Hepatocyte (in vitro differentiated cells): ENCODE data around the gene CRABP2. TPM values are rescaled to one million over a fixed set of nuclear protein-coding genes. Genes with fewer than 3 reads are reported as not detected.

Experiments
- DNase-seq: peaks from one replicate; pipeline ENCODE4 v3.0.0-alpha.2; 2016; ENCODE audit warnings: low spot score
- H2AFZ ChIP-seq: fragments of 200-600 bp; sonication (generic); 2 replicates; pipeline ENCODE4 v1.6.0; 2016; ENCODE audit warnings: antibody characterized with exemption, mild to moderate bottlenecking
- H3K27ac ChIP-seq: fragments of 200-600 bp; sonication (generic); 2 replicates; pipeline ENCODE4 v1.5.1; 2016; ENCODE audit warnings: mild to moderate bottlenecking
- H3K27me3 ChIP-seq: fragments of 200-600 bp; sonication (generic); 2 replicates; pipeline ENCODE4 v1.6.1; 2016
- H3K36me3 ChIP-seq: fragments of 200-600 bp; sonication (generic); replicated peaks from 2 replicates; pipeline ENCODE4 v1.5.1; 2016; ENCODE audit warnings: low read depth; ENCODE audit not compliant: insufficient read depth
- H3K4me1 ChIP-seq: fragments of 200-600 bp; sonication (generic); 2 replicates; pipeline ENCODE4 v1.5.1; 2016; ENCODE audit warnings: mild to moderate bottlenecking, moderate library complexity; ENCODE audit not compliant: insufficient read depth
- H3K4me2 ChIP-seq: fragments of 200-600 bp; sonication (generic); 2 replicates; pipeline ENCODE4 v1.6.0; 2016
- H3K4me3 ChIP-seq: fragments of 200-600 bp; sonication (generic); 2 replicates; pipeline ENCODE4 v1.5.1; 2016; ENCODE audit warnings: mild to moderate bottlenecking
- H3K79me2 ChIP-seq: fragments of 200-600 bp; sonication (generic); 2 replicates; pipeline ENCODE4 v1.6.0; 2017; ENCODE audit warnings: mild to moderate bottlenecking
- H3K9me2 ChIP-seq: fragments of 200-600 bp; sonication (generic); replicated peaks from 2 replicates; pipeline ENCODE4 v1.6.0; 2017; ENCODE audit warnings: mild to moderate bottlenecking; ENCODE audit not compliant: insufficient read depth
- H3K9me3 ChIP-seq: fragments of 200-600 bp; sonication (generic); 2 replicates; pipeline ENCODE4 v1.5.1; 2016; ENCODE audit warnings: low read depth, mild to moderate bottlenecking
- H4K20me1 ChIP-seq: fragments of 200-600 bp; sonication (generic); 2 replicates; pipeline ENCODE4 v1.6.0; 2016; ENCODE audit warnings: mild to moderate bottlenecking; ENCODE audit not compliant: insufficient read depth, poor library complexity, severe bottlenecking
- CTCF ChIP-seq: fragments of 200-600 bp; sonication (generic); IDR thresholded peaks from 2 replicates; pipeline ENCODE4 v1.5.1; 2016; ENCODE audit warnings: antibody characterized with exemption, mild to moderate bottlenecking; ENCODE audit not compliant: poor library complexity
- EZH2 ChIP-seq: fragments of 200-600 bp; sonication (generic); IDR thresholded peaks from 2 replicates; pipeline ENCODE4 v1.6.1; 2016; ENCODE audit warnings: antibody characterized with exemption, mild to moderate bottlenecking, borderline replicate concordance
- EZH2phosphoT487 ChIP-seq: fragments of 200-600 bp; sonication (generic); IDR thresholded peaks from one replicate; pipeline ENCODE4 v1.6.1; 2018; ENCODE audit warnings: antibody characterized with exemption, mild to moderate bottlenecking, low read depth, moderate library complexity; ENCODE audit not compliant: unreplicated experiment, severe bottlenecking
- WGBS: methylation state at CpG from one replicate; pipeline ENCODE4 v1.1.6; 2016; ENCODE audit warnings: low lambda C conversion rate; ENCODE audit errors: missing lambda C conversion rate; 5-methylcytosine and 5-hydroxymethylcytosine counted together
- polyA plus RNA-seq: library from polyadenylated mRNA; unstranded; fragments of >200 nt; fragmentation: Nextera tagmentation; extraction: Ambion mirVana; gene quantifications from 2 replicates; pipeline ENCODE4 v1.2.1, GENCODE V29; 2016
- total RNA-seq: library from RNA; depleted of rRNA; stranded (reverse); fragments of >200 nt; gene quantifications from 2 replicates; pipeline ENCODE4 v1.2.3, GENCODE V29; 2014

Gene CRABP2
- total and polyA plus RNA-seq, 2 experiments from 2014 or later = 93.5 to 171 TPM

- H3K27me3 ChIP-seq = peaks cover 17% of the 10 kb centered on the region
- no peak overlapping the region for H2AFZ ChIP-seq
- no peak overlapping the region for H3K4me2 ChIP-seq
Observed at GRCh38 chr1:156682166-156682890, 23.1 kb downstream of the CRABP2 start.

DNA sequence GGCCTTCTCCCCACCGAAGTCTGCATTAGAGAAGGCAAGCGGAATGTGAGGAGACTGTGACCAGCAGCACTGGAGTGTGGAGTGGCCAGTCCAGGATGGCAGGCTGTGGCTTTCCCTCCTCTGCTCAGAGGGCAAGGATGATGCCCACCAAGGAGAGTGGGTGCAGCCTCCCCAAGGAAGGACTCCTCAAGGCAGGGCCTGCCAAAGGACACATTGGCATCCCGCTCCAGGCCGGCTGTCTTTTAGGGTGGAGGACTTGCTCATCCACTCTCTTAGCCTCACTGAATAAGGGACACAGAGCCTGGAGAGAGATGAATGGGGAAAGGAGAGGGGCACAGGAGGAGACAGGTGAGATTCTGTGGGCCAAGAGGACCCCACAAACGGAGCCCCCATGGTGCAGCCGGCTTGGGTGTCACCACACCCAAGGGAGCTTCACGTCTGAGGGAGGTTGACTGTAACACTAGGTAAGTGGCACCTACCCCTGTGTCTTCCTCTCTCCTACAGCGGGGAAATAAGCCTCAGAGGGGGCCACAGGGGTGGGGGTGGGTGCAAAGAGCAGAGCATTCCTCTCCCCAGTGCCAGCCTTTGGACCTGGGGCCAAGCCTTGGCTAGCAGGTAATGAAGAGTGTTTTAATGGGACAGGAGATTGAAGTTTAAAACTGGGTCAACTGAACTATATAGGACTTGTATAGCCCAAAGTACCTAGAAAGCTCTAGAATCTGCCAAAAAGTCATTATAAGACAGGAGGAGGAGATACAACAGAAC, 24.0 kb downstream of the CRABP2 start:
- no peaks in the 10 kb centered on the region for H3K9me2 ChIP-seq
- H2AFZ ChIP-seq = no peak overlapping the region
- no peaks in the 10 kb centered on the region for H3K36me3 ChIP-seq
- 80% methylated on average over 8 of the region's 8 CpGs for WGBS
- H3K4me3 ChIP-seq = no peak overlapping the region
- TF ChIP-seq EZH2 (no peak), EZH2phosphoT487 (no peak), CTCF (no peak)
- peaks cover 11% of the 10 kb centered on the region for H3K4me1 ChIP-seq
- no peak for DNase-seq
- no peaks in the 10 kb centered on the region for H3K79me2 ChIP-seq
- H3K27ac ChIP-seq = no peak overlapping the region
- H4K20me1 ChIP-seq = no peaks in the 10 kb centered on the region
- H3K27me3 ChIP-seq = peaks cover 24% of the 10 kb centered on the region
- no peaks in the 10 kb centered on the region for H3K9me3 ChIP-seq
- no peak overlapping the region for H3K4me2 ChIP-seq

More at GRCh38 chr1:156682166-156682890, 23.1 kb downstream of the CRABP2 start:
- H3K27ac ChIP-seq = no peak overlapping the region
- DNase-seq = no peak
- no peaks in the 10 kb centered on the region for H3K36me3 ChIP-seq
- no peaks in the 10 kb centered on the region for H3K9me3 ChIP-seq
- H3K4me1 ChIP-seq = peaks cover 4% of the 10 kb centered on the region
- no peaks in the 10 kb centered on the region for H3K9me2 ChIP-seq
- H3K79me2 ChIP-seq = no peaks in the 10 kb centered on the region
- H4K20me1 ChIP-seq = no peaks in the 10 kb centered on the region
- TF ChIP-seq CTCF = no peak
- TF ChIP-seq EZH2phosphoT487 = no peak
- no peak for TF ChIP-seq EZH2
- H3K4me3 ChIP-seq = no peak overlapping the region
- WGBS = 62% methylated on average over 5 of the region's 5 CpGs

- no peak overlapping the region for H3K4me3 ChIP-seq
Observed at GRCh38 chr1:156680056-156680455, 25.3 kb downstream of the CRABP2 start.

More at GRCh38 chr1:156680056-156680455, 25.3 kb downstream of the CRABP2 start:
- Histone ChIP-seq H2AFZ (no peak overlapping the region), H3K9me3 (no peaks in the 10 kb centered on the region), H3K79me2 (no peaks in the 10 kb centered on the region), H3K27me3 (peaks cover 32% of the 10 kb centered on the region), H3K4me1 (peaks cover 21% of the 10 kb centered on the region), H3K4me2 (no peak overlapping the region), H4K20me1 (no peaks in the 10 kb centered on the region), H3K36me3 (no peaks in the 10 kb centered on the region), H3K9me2 (no peaks in the 10 kb centered on the region), H3K27ac (no peak overlapping the region)
- TF ChIP-seq CTCF (no peak), EZH2phosphoT487 (no peak), EZH2 (no peak)
- 55% methylated on average over 2 of the region's 2 CpGs for WGBS
- DNase-seq = no peak
